ENCODE data around the gene ATP2C2.

DNA sequence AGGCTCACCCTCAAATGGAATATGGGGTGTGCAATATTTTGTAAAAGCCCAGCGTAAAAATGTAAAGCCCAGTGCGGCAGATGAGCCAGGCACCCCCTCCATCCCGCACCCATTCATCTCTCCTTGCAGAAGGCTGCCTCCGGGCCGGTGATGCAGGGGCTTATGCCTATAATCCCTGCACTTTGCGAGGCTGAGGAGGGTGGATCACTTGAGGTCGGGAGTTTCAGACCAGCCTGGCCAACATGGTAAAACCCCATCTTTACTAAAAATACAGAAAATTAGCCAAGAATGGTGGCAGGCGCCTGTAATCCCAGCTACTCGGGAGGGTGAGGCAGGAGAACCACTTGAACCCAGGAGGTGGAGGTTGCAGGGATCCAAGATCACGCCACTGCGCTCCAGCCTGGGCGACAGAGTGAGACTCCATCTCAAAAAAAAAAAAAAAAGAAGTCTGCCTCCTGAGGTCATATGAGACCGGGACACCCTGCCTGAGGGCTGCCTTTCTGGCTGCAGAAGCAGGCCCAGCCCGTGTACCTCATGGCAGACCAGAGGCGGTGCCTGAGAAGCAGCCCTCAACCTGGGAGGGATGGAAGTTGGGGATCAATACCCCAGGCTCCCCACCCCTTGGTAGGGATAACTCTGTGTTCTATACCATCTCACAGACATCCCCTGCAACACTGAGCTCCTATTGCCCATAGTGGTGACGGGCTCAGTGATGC lies 17.5 kb upstream of the ATP2C2 start:
- TF ChIP-seq CTCF (IDR thresholded peaks at IDR 0.05): no peak
- no peak for TF ChIP-seq REST (IDR thresholded peaks at IDR 0.05; ENCODE audit: insufficient read depth in 1 of 2, low read depth in 2 of 2, low read length in 1 of 2)
- TF ChIP-seq TCF7L2 (IDR thresholded peaks at IDR 0.05; ENCODE audit: low read depth, low read length): no peak

Measured in Panc1 (cell line).